Erythroblast (primary cell): Measurements from ENCODE around the gene ENPP4.

ENCODE experiments used
- GATA1 ChIP-seq: IDR thresholded peaks from 2 replicates; pipeline ENCODE4 v1.6.1; 2011; ENCODE audit warnings: low read depth, mild to moderate bottlenecking, control low read depth, low read length, moderate library complexity
- POLR2A ChIP-seq: IDR thresholded peaks from 2 replicates; pipeline ENCODE4 v1.6.1; 2011; ENCODE audit warnings: mild to moderate bottlenecking, low read length

GRCh38 chr6:46186583-46186982 is 56.8 kb downstream of the ENPP4 start:
- TF ChIP-seq POLR2A (no peak), GATA1 (no peak)
